Panc1 (cell line): ENCODE measurements around the gene OXCT2. TPM values are rescaled to one million over a fixed set of nuclear protein-coding genes. Genes with fewer than 3 reads are reported as not detected.

Experiments used
- ATAC-seq: fragments of 200-7000 bp; cut with Tn5 transposase; 2 replicates; pipeline ENCODE4 v1.9.1; 2020; ENCODE audit warnings: mild to moderate bottlenecking, moderate library complexity
- BruUV-seq: library from RNA; stranded (reverse); fragments of 400-500 nt; replicated peaks from 2 replicates; lab custom pipeline; 2021; lab: Mats Ljungman, UMichigan
- CTCF ChIA-PET: fragments of 300-600 bp; sonication (Branson Sonifier 250); formaldehyde crosslinking; loops from one replicate; lab custom pipeline; 2022; ENCODE audit warnings: antibody characterized with exemption; lab: Charles Lee
- POLR2A ChIA-PET: fragments of 300-600 bp; sonication (Branson Sonifier 250); formaldehyde crosslinking; loops from one replicate; lab custom pipeline; 2022; ENCODE audit warnings: antibody characterized with exemption; lab: Charles Lee
- DNase-seq: peaks from one replicate; pipeline ENCODE4 v3.0.0-alpha.2; 2010; ENCODE audit warnings: low read depth, low spot score
- H3K27ac ChIP-seq: 2 replicates; pipeline ENCODE4 v1.5.1; 2011; ENCODE audit warnings: mild to moderate bottlenecking, low read length, inconsistent platforms
- H3K27me3 ChIP-seq: fragments of 200-500 bp; sonication (Bioruptor generic); 2 replicates; pipeline ENCODE4 v1.6.0; 2014; ENCODE audit warnings: low read length, inconsistent platforms; ENCODE audit not compliant: control insufficient read depth, insufficient read depth
- H3K36me3 ChIP-seq: fragments of 200-500 bp; sonication (Bioruptor generic); 2 replicates; pipeline ENCODE4 v1.5.1; 2014; ENCODE audit warnings: inconsistent platforms, mild to moderate bottlenecking, low read length, moderate library complexity; ENCODE audit not compliant: control insufficient read depth, insufficient read depth
- H3K4me1 ChIP-seq: 2 replicates; pipeline ENCODE4 v1.5.1; 2011; ENCODE audit warnings: inconsistent platforms, mild to moderate bottlenecking, low read length, moderate library complexity; ENCODE audit not compliant: control insufficient read depth, insufficient read depth
- H3K4me3 ChIP-seq, 2 experiments: 2 replicates each; pipeline ENCODE4 v1.5.1; 2011 to 2012; ENCODE audit warnings: low read depth in 2 of 2, low read length in 2 of 2, mild to moderate bottlenecking in 2 of 2, inconsistent platforms in 1 of 2, moderate library complexity in 1 of 2
- H3K9me3 ChIP-seq: fragments of 200-500 bp; sonication (Bioruptor generic); 2 replicates; pipeline ENCODE4 v1.5.1; 2014; ENCODE audit warnings: low read depth, mild to moderate bottlenecking, inconsistent platforms, low read length, moderate library complexity; ENCODE audit not compliant: control insufficient read depth, insufficient read depth
- CTCF ChIP-seq: fragments of 450-650 bp; IDR thresholded peaks from 2 replicates; pipeline ENCODE4 v1.5.1; 2017; ENCODE audit warnings: mild to moderate bottlenecking
- POLR2AphosphoS5 ChIP-seq: IDR thresholded peaks from 2 replicates; pipeline ENCODE4 v1.6.1; 2012; ENCODE audit warnings: mild to moderate bottlenecking, low read depth, low read length, moderate library complexity
- REST ChIP-seq, 2 experiments: IDR thresholded peaks; 2 replicates each; pipeline ENCODE4 v1.6.1; 2011 to 2012; ENCODE audit warnings: low read depth in 2 of 2, control low read depth in 1 of 2, low read length in 1 of 2, mild to moderate bottlenecking in 1 of 2, moderate library complexity in 1 of 2; ENCODE audit not compliant: insufficient read depth in 1 of 2
- SIN3A ChIP-seq: IDR thresholded peaks from 2 replicates; pipeline ENCODE4 v1.6.1; 2012; ENCODE audit warnings: low read depth, mild to moderate bottlenecking, low read length, moderate library complexity, borderline replicate concordance; ENCODE audit not compliant: insufficient read depth
- TCF7L2 ChIP-seq: IDR thresholded peaks from 2 replicates; pipeline ENCODE4 v1.6.1; 2011; ENCODE audit warnings: mild to moderate bottlenecking, low read depth, low read length, inconsistent platforms
- in situ Hi-C: cut with HindIII; loops from 2 replicates; pipeline ENCODE4 v1.10.0; 2016; ENCODE audit warnings: low sequenced_read_pairs, low pct_unique_long_range_greater_than_20kb
- intact Hi-C: fragments of 100-400 bp; cut with micrococcal nuclease; formaldehyde crosslinking; loops from one replicate; pipeline ENCODE4 v1.10.0; 2022; ENCODE audit not compliant: unreplicated experiment
- total RNA-seq: library from RNA; stranded (reverse); gene quantifications from one replicate; pipeline ENCODE4 v1.2.1, GENCODE V29; 2021; ENCODE audit not compliant: unreplicated experiment

Gene OXCT2
- total RNA-seq, 1 experiment from 2014 or later: 1.9 TPM

- intact Hi-C loops (no loop called here), in situ Hi-C loops (no loop called here)
- BruUV-seq: no TSS peak
- ChIA-PET CTCF (interaction anchor here (0.6 kb wide), 1 partner anchor 16 kb away, joined by 3 read pairs; no protein-coding TSS in a partner anchor), POLR2A (no interaction called here)
- no peak for TF ChIP-seq REST (IDR thresholded peaks at IDR 0.05; ENCODE audit: insufficient read depth in 1 of 2, low read depth in 2 of 2, low read length in 1 of 2)
- no peak for TF ChIP-seq CTCF
- no peak for TF ChIP-seq POLR2AphosphoS5
- no peak for TF ChIP-seq TCF7L2
- TF ChIP-seq SIN3A: no peak
- Histone ChIP-seq H3K9me3 (no peaks in the 10 kb centered on the region), H3K27me3 (no peaks in the 10 kb centered on the region), H3K4me1 (no peaks in the 10 kb centered on the region), H3K36me3 (no peaks in the 10 kb centered on the region), H3K4me3 (no peak overlapping the region), H3K27ac (no peak overlapping the region)
- DNase-seq: no peak
- ATAC-seq: no peak
These were observed 11.0 kb upstream of the OXCT2 start for GRCh38 chr1:39782103-39782502.

- no TSS peak for BruUV-seq
- intact Hi-C loops (no loop called here), in situ Hi-C loops (no loop called here)
- Histone ChIP-seq H3K4me3 (no peak overlapping the region), H3K9me3 (no peaks in the 10 kb centered on the region), H3K27ac (no peak overlapping the region), H3K4me1 (no peaks in the 10 kb centered on the region), H3K36me3 (no peaks in the 10 kb centered on the region), H3K27me3 (no peaks in the 10 kb centered on the region)
- ChIA-PET POLR2A (interaction anchor here (0.6 kb wide), 1 partner anchor 311 kb away, joined by 3 read pairs; no protein-coding TSS in a partner anchor), CTCF (no interaction called here)
- DNase-seq (no peak), ATAC-seq (no peak)
- TF ChIP-seq REST (IDR thresholded peaks at IDR 0.05; ENCODE audit: insufficient read depth in 1 of 2, low read depth in 2 of 2, low read length in 1 of 2) (no peak), TCF7L2 (no peak), SIN3A (no peak), CTCF (no peak), POLR2AphosphoS5 (no peak)
These were observed 10.2 kb upstream of the OXCT2 start for GRCh38 chr1:39781349-39781715.
